Muscle layer of colon (tissue), 2 donors: ENCODE data around the gene IRGC.

Experiments
- H3K27ac ChIP-seq: one replicate; pipeline ENCODE4 v1.7.0; 2013; ENCODE audit warnings: low read depth, mild to moderate bottlenecking, low read length, moderate library complexity
- H3K27me3 ChIP-seq, 2 donors: one replicate each; pipeline ENCODE4 v1.7.0; 2013; ENCODE audit warnings: low read length in 2 of 2, mild to moderate bottlenecking in 2 of 2; ENCODE audit not compliant: insufficient read depth in 2 of 2, control insufficient read depth in 1 of 2
- H3K36me3 ChIP-seq: one replicate; pipeline ENCODE4 v1.7.0; 2013; ENCODE audit warnings: mild to moderate bottlenecking, low read length; ENCODE audit not compliant: insufficient read depth
- H3K4me1 ChIP-seq: one replicate; pipeline ENCODE4 v1.7.0; 2013; ENCODE audit warnings: mild to moderate bottlenecking, low read length; ENCODE audit not compliant: insufficient read depth
- H3K4me3 ChIP-seq, 2 donors: one replicate each; pipeline ENCODE4 v1.7.0; 2013; ENCODE audit warnings: low read length in 2 of 2, low read depth in 1 of 2, mild to moderate bottlenecking in 1 of 2, moderate library complexity in 1 of 2
- H3K9ac ChIP-seq: one replicate; pipeline ENCODE4 v1.7.0; 2013; ENCODE audit warnings: low read length
- H3K9me3 ChIP-seq: one replicate; pipeline ENCODE4 v1.7.0; 2013; ENCODE audit warnings: mild to moderate bottlenecking, low read length
- donor health status: abdominal sarcoma.
- donor health status: Adenocarcinoma of cecum.

IRGC gene

GRCh38 chr19:43715776-43716175 is at the start of gene IRGC:
Gene IRGC, plus strand, starts transcription at chr19:43716076. Its CDS starts 2,483 bp downstream, at chr19:43718559.
- H3K27me3 ChIP-seq, result no peaks in the 10 kb centered on the region
- H3K4me1 ChIP-seq, result no peaks in the 10 kb centered on the region
- H3K9ac ChIP-seq, result no peak within 1 kb of the TSS
- no peak within 1 kb of the TSS for H3K4me3 ChIP-seq
- H3K9me3 ChIP-seq, result no peaks in the 10 kb centered on the region
- H3K27ac ChIP-seq, result no peak within 1 kb of the TSS
- no peaks in the 10 kb centered on the region for H3K36me3 ChIP-seq

DNA sequence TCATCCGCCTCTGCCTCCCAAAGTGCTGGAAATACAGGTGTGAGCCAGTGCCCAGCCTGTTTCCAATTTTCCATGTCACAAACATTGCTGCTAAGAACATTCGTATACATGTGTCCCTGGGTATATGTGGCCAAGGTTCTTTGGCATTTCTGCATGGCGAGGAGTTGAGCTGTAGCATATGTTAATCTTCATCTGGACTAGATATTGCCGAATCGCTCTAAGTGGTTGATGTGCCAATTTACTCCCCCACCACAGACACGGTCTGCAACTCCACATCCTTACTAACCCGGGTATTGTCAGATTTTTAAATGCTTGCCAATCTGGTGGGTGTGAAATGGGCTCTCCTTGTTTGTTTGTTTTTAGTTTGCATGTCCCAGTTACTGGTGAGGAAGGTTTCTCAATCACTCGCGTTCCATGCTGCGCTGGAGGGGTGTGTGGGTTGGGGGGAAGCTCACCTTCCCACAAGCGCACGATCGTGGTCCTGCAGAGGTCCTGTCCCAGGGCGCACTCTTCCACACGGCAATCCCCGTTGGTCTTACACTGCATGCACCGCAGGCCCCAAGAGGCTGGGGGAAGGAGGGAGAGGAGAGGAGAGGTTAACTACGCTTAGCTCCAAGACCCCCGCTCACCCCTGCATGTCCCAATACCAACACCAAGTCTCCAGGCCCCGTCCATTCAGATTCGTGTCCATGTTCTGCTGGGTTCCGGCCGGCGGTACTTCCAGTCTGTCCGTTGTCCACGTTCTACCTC is 48.6 kb upstream of the IRGC start:
- H3K9me3 ChIP-seq, result no peaks in the 10 kb centered on the region
- H3K9ac ChIP-seq, result no peak overlapping the region
- no peak overlapping the region for H3K27ac ChIP-seq
- H3K4me1 ChIP-seq, result peaks cover 5% of the 10 kb centered on the region
- no peaks in the 10 kb centered on the region for H3K36me3 ChIP-seq
- H3K27me3 ChIP-seq, result no peaks in the 10 kb centered on the region
- H3K4me3 ChIP-seq, result peak overlapping the region; percentile 16 to 49

GRCh38 chr19:43667876-43668405 is 47.9 kb upstream of the IRGC start:
- H3K4me3 ChIP-seq, result peak overlapping the region; percentile 16 to 49
- H3K9ac ChIP-seq, result no peak overlapping the region
- H3K9me3 ChIP-seq, result no peaks in the 10 kb centered on the region
- H3K27ac ChIP-seq, result peak overlapping the region; percentile 35
- no peaks in the 10 kb centered on the region for H3K27me3 ChIP-seq
- no peaks in the 10 kb centered on the region for H3K36me3 ChIP-seq
- H3K4me1 ChIP-seq, result peaks cover 5% of the 10 kb centered on the region

DNA sequence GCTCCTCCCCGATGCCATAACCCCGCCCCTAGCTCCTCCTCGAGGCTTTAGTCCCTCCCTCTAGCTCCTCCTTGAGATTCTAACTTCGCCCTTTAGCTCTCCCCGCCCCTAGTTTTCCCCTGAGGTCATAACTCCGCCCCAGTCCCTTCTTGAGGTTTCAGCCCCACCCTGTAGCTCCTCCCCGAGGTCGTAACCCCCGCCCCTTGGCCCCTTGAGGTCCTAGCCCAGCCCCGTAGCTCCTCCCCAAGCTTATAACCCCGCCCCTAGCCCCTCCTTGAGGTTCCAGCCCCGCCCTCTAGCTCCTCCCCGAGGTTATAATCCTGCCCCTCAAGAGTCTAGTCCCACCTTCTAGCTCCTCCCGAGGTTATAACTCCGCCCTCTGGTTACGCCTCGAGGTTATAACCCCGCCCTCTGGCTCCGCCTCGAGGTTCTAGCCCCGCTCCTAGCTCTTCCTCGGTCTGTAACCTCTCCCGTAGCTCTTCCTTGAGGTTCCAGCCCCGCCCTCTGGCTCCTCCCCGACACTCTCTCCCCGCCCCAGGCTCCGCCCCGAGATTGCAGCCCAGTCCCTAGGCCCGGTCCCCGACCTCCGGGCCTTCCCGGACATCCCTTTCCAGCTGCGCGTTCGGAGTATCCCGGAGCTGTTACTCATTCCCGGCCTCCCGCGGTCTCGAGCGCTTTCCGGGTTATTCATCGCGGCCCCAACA is 47.3 kb upstream of the IRGC start:
- Histone ChIP-seq H3K9me3 (no peaks in the 10 kb centered on the region), H3K36me3 (no peaks in the 10 kb centered on the region), H3K27ac (peak overlapping the region; percentile 88), H3K4me3 (peak overlapping the region; percentile 55 to 91), H3K27me3 (no peaks in the 10 kb centered on the region), H3K4me1 (peaks cover 5% of the 10 kb centered on the region), H3K9ac (peak overlapping the region; percentile 80)

DNA sequence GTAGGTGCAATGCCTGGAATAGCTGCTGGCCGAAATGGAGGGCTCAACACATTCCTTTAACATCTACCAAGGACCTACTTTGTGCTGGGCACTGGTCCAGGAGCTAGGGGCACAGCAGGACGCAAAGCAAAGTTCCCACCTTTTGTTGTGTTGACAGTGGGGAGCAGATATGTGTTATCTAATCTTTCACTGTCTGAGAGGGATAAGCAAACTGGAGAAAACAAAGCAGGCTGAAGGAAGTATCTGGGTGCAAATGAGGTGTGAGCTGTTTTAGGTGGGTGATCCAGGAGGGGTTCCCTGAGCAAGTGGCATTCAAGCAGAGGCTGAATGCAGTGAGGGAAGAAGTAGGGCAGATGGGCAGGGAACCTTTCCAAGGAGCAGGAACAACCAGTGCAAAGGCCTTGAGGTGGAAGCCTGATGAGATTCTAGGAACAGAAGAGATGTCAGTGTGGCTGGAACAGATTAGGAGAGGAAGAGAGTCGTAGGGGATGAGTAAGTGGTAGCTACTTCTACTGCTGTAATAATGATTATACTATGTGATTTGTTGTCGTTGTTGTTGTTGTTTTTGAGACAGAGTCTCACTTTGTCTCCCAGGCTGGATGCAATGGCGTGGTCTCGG is 43.7 kb upstream of the IRGC start:
- H3K9ac ChIP-seq, result no peak overlapping the region
- no peak overlapping the region for H3K4me3 ChIP-seq
- H3K27ac ChIP-seq, result no peak overlapping the region
- H3K36me3 ChIP-seq, result no peaks in the 10 kb centered on the region
- H3K4me1 ChIP-seq, result peaks cover 5% of the 10 kb centered on the region
- H3K9me3 ChIP-seq, result no peaks in the 10 kb centered on the region
- H3K27me3 ChIP-seq, result no peaks in the 10 kb centered on the region

GRCh38 chr19:43673637-43674036 is 42.2 kb upstream of the IRGC start:
- Histone ChIP-seq H3K27ac (no peak overlapping the region), H3K4me1 (no peaks in the 10 kb centered on the region), H3K4me3 (no peak overlapping the region), H3K9ac (no peak overlapping the region), H3K36me3 (no peaks in the 10 kb centered on the region), H3K27me3 (no peaks in the 10 kb centered on the region), H3K9me3 (no peaks in the 10 kb centered on the region)

DNA sequence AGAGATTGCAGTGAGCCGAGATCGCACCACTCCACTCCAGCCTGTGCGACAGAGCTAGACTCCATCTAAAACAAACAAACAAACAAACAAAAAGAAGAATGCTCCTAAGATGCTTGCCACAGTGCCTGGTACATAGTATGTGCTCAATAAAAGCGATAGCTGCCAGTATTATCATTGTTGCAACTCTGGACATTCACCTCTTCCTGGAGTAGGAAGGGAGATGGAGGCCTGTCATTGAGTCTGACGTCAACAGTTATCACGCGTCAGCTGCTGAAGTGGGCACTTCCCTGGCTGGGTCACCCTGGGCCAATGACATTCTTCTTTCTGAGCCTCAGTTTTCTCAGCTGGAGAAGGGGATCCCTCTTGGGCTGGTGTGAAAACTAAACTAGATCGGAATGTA is 41.7 kb upstream of the IRGC start:
- Histone ChIP-seq H3K4me1 (no peaks in the 10 kb centered on the region), H3K27me3 (no peaks in the 10 kb centered on the region), H3K27ac (no peak overlapping the region), H3K4me3 (no peak overlapping the region), H3K9ac (no peak overlapping the region), H3K9me3 (no peaks in the 10 kb centered on the region), H3K36me3 (no peaks in the 10 kb centered on the region)

GRCh38 chr19:43674596-43674995 is 41.3 kb upstream of the IRGC start:
- Histone ChIP-seq H3K9me3 (no peaks in the 10 kb centered on the region), H3K27me3 (no peaks in the 10 kb centered on the region), H3K9ac (no peak overlapping the region), H3K4me1 (no peaks in the 10 kb centered on the region), H3K27ac (no peak overlapping the region), H3K4me3 (no peak overlapping the region), H3K36me3 (no peaks in the 10 kb centered on the region)

DNA sequence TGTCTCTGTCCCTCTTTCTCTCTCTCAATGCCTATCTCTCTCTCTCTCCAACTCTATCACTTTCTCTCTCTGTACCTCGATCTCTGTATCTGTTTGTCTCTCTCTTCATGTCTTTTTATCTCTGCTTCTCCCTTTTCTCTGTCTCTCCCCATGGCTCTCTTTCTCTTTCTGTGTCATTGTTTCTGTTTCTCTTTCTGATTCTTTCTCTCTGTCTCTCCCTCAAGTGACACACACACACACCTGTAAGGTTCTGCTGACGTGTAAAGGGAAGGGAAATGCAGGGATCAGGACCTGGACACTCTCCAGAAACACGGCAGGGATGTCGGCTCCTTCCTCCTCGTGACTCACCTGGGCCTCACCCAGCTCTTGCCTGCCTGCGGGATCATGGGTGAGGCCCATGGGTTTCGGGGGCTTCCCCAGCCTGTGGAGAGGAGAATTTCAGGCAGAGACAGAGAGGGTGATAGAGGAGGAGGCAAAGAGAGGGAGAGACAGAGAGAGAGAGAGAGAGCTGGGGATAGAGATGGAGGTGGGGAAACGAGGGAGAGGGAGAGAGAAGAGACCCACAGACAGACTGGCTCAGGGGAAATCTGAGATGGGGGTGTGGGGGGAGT is 40.5 kb upstream of the IRGC start:
- no peak overlapping the region for H3K27ac ChIP-seq

DNA sequence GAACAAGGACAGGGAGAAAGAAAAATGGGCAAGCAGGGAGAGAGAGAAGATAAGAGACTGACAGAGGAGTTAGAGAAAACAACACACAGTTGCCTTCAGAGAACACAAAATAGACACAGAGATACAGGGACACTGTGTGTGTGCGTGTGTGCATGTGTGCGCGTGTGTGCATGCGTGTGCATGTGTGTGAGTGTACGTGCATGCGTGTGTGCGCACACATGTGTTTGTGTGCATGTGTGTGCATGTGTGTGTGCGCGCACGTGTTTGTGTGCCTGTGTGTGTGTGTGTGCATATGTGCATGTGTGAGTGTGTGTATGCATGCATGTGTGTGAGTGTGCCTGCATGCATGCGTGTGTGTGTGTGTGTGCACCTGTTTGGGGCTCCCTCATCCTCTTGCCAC is 40.0 kb upstream of the IRGC start:
- H3K27me3 ChIP-seq, result no peaks in the 10 kb centered on the region
- H3K9me3 ChIP-seq, result no peaks in the 10 kb centered on the region
- H3K36me3 ChIP-seq, result no peaks in the 10 kb centered on the region
- H3K4me3 ChIP-seq, result no peak overlapping the region
- H3K9ac ChIP-seq, result no peak overlapping the region
- no peak overlapping the region for H3K27ac ChIP-seq
- no peaks in the 10 kb centered on the region for H3K4me1 ChIP-seq

More for the DNA sequence above, 40.5 kb upstream of the IRGC start:
- Histone ChIP-seq H3K4me3 (no peak overlapping the region), H3K27me3 (no peaks in the 10 kb centered on the region), H3K36me3 (no peaks in the 10 kb centered on the region), H3K4me1 (no peaks in the 10 kb centered on the region), H3K9me3 (no peaks in the 10 kb centered on the region), H3K9ac (no peak overlapping the region)
